ENCODE measurements around the gene FAM234A.
A peak's percentile ranks its signal among the peaks of the same experiment; 100 is the strongest.

Gene FAM234A

GRCh38 chr16:290015-290680 is 55.5 kb downstream of the FAM234A start:
- Mint-ChIP-seq H3K4me1 (no peaks in the 10 kb centered on the region), H3K36me3 (peaks cover 63% of the 10 kb centered on the region), H3K4me3 (no peak overlapping the region), H3K27ac (no peak overlapping the region), H3K27me3 (no peaks in the 10 kb centered on the region), H3K9me3 (no peaks in the 10 kb centered on the region)
- ATAC-seq = no peak

- Mint-ChIP-seq H3K9me3 (no peaks in the 10 kb centered on the region), H3K4me3 (no peak overlapping the region), H3K27me3 (no peaks in the 10 kb centered on the region), H3K36me3 (peaks cover 63% of the 10 kb centered on the region), H3K4me1 (no peaks in the 10 kb centered on the region), H3K27ac (no peak overlapping the region)
- no peak for ATAC-seq
These were observed 56.2 kb downstream of the FAM234A start for GRCh38 chr16:290681-291405.

GRCh38 chr16:291539-291938 is 56.9 kb downstream of the FAM234A start:
- Mint-ChIP-seq H3K27ac (no peak overlapping the region), H3K4me1 (no peaks in the 10 kb centered on the region), H3K36me3 (peaks cover 59% of the 10 kb centered on the region), H3K4me3 (no peak overlapping the region), H3K27me3 (no peaks in the 10 kb centered on the region), H3K9me3 (no peaks in the 10 kb centered on the region)
- ATAC-seq = no peak

- Mint-ChIP-seq H3K9me3 (no peaks in the 10 kb centered on the region), H3K4me3 (no peak overlapping the region), H3K27me3 (no peaks in the 10 kb centered on the region), H3K36me3 (peaks cover 57% of the 10 kb centered on the region), H3K27ac (no peak overlapping the region), H3K4me1 (no peaks in the 10 kb centered on the region)
- no peak for ATAC-seq
These were observed 58.6 kb downstream of the FAM234A start for GRCh38 chr16:293043-293775.

GRCh38 chr16:296276-296675 is 61.7 kb downstream of the FAM234A start:
- H3K36me3 Mint-ChIP-seq = peaks cover 45% of the 10 kb centered on the region
- no peak for ATAC-seq
- no peak overlapping the region for H3K27ac Mint-ChIP-seq
- no peaks in the 10 kb centered on the region for H3K27me3 Mint-ChIP-seq
- H3K9me3 Mint-ChIP-seq = no peaks in the 10 kb centered on the region
- H3K4me1 Mint-ChIP-seq = no peaks in the 10 kb centered on the region
- H3K4me3 Mint-ChIP-seq = no peak overlapping the region

GRCh38 chr16:296806-297510 is 62.3 kb downstream of the FAM234A start:
- Mint-ChIP-seq H3K4me3 (no peak overlapping the region), H3K36me3 (peaks cover 38% of the 10 kb centered on the region), H3K4me1 (no peaks in the 10 kb centered on the region), H3K27ac (no peak overlapping the region), H3K9me3 (no peaks in the 10 kb centered on the region), H3K27me3 (no peaks in the 10 kb centered on the region)
- ATAC-seq = no peak

- Mint-ChIP-seq H3K36me3 (peaks cover 32% of the 10 kb centered on the region), H3K4me3 (no peak overlapping the region)
These were observed 63.2 kb downstream of the FAM234A start for GRCh38 chr16:297832-298231.

GRCh38 chr16:301235-301634 is 66.6 kb downstream of the FAM234A start:
- no peak overlapping the region for H3K27ac Mint-ChIP-seq

More at GRCh38 chr16:297832-298231, 63.2 kb downstream of the FAM234A start:
- no peak for ATAC-seq
- Mint-ChIP-seq H3K4me1 (no peaks in the 10 kb centered on the region), H3K9me3 (no peaks in the 10 kb centered on the region), H3K27me3 (no peaks in the 10 kb centered on the region), H3K27ac (no peak overlapping the region)

GRCh38 chr16:301950-302349 is 67.3 kb downstream of the FAM234A start:
- no peaks in the 10 kb centered on the region for H3K27me3 Mint-ChIP-seq
- H3K27ac Mint-ChIP-seq = no peak overlapping the region
- no peak overlapping the region for H3K4me3 Mint-ChIP-seq
- no peaks in the 10 kb centered on the region for H3K9me3 Mint-ChIP-seq
- H3K4me1 Mint-ChIP-seq = peaks cover 7% of the 10 kb centered on the region
- ATAC-seq = no peak
- H3K36me3 Mint-ChIP-seq = peaks cover 44% of the 10 kb centered on the region

More at GRCh38 chr16:301235-301634, 66.6 kb downstream of the FAM234A start:
- Mint-ChIP-seq H3K9me3 (no peaks in the 10 kb centered on the region), H3K4me3 (no peak overlapping the region), H3K36me3 (peaks cover 41% of the 10 kb centered on the region), H3K27me3 (no peaks in the 10 kb centered on the region), H3K4me1 (no peaks in the 10 kb centered on the region)
- no peak for ATAC-seq

- H3K27me3 Mint-ChIP-seq = no peaks in the 10 kb centered on the region
- peaks cover 47% of the 10 kb centered on the region for H3K36me3 Mint-ChIP-seq
- no peak overlapping the region for H3K4me3 Mint-ChIP-seq
- no peak overlapping the region for H3K27ac Mint-ChIP-seq
- H3K4me1 Mint-ChIP-seq = peaks cover 16% of the 10 kb centered on the region
- no peak for ATAC-seq
- no peaks in the 10 kb centered on the region for H3K9me3 Mint-ChIP-seq
These were observed 69.3 kb downstream of the FAM234A start for GRCh38 chr16:303760-304505.

- H3K27me3 Mint-ChIP-seq = no peaks in the 10 kb centered on the region
- no peak for ATAC-seq
- peaks cover 63% of the 10 kb centered on the region for H3K36me3 Mint-ChIP-seq
- peaks cover 24% of the 10 kb centered on the region for H3K4me1 Mint-ChIP-seq
- H3K9me3 Mint-ChIP-seq = no peaks in the 10 kb centered on the region
- no peak overlapping the region for H3K27ac Mint-ChIP-seq
- no peak overlapping the region for H3K4me3 Mint-ChIP-seq
These were observed 71.5 kb downstream of the FAM234A start for GRCh38 chr16:305916-306626.

- no peaks in the 10 kb centered on the region for H3K9me3 Mint-ChIP-seq
- H3K27me3 Mint-ChIP-seq = no peaks in the 10 kb centered on the region
- H3K36me3 Mint-ChIP-seq = peaks cover 72% of the 10 kb centered on the region
- H3K27ac Mint-ChIP-seq = no peak overlapping the region
- no peak for ATAC-seq
- no peak overlapping the region for H3K4me3 Mint-ChIP-seq
- peaks cover 24% of the 10 kb centered on the region for H3K4me1 Mint-ChIP-seq
These were observed 72.3 kb downstream of the FAM234A start for GRCh38 chr16:306911-307370.

- Mint-ChIP-seq H3K27ac (no peak overlapping the region), H3K36me3 (peaks cover 79% of the 10 kb centered on the region), H3K4me3 (no peak overlapping the region), H3K4me1 (peaks cover 24% of the 10 kb centered on the region), H3K27me3 (no peaks in the 10 kb centered on the region), H3K9me3 (no peaks in the 10 kb centered on the region)
- ATAC-seq = peak; percentile 62
These were observed 73.2 kb downstream of the FAM234A start for GRCh38 chr16:307691-308312.

GRCh38 chr16:309476-309875 is 74.9 kb downstream of the FAM234A start:
- no peaks in the 10 kb centered on the region for H3K9me3 Mint-ChIP-seq
- H3K4me3 Mint-ChIP-seq = no peak overlapping the region
- no peaks in the 10 kb centered on the region for H3K27me3 Mint-ChIP-seq
- peaks cover 24% of the 10 kb centered on the region for H3K4me1 Mint-ChIP-seq
- peaks cover 65% of the 10 kb centered on the region for H3K36me3 Mint-ChIP-seq
- no peak for ATAC-seq
- H3K27ac Mint-ChIP-seq = peak overlapping the region; percentile 6
